ENCODE data around the gene PITPNM2. TPM values are rescaled to one million over a fixed set of nuclear protein-coding genes. Genes with fewer than 3 reads are reported as not detected.

PITPNM2 gene
- total RNA-seq, 1 donor from 2014 or later, result 16.5 TPM

Other genes with a start within 250 kb of the PITPNM2 start
- 3.0 and 6.5 TPM in 2 replicates for gene ABCB9, start 184.6 kb downstream of the PITPNM2 start, total RNA-seq
- 9.9 and 12.7 TPM in 2 replicates for gene OGFOD2, start 175.8 kb downstream of the PITPNM2 start, total RNA-seq
- gene ARL6IP4, start 170.4 kb downstream of the PITPNM2 start, total RNA-seq, result 119 and 198 TPM in 2 replicates
- gene MPHOSPH9, start 82.1 kb upstream of the PITPNM2 start, total RNA-seq, result 39.4 and 64.2 TPM in 2 replicates
- 14.9 and 18.8 TPM in 2 replicates for gene MTRFR, start 82.3 kb upstream of the PITPNM2 start, total RNA-seq
- 84.1 and 123 TPM in 2 replicates for gene CDK2AP1, start 120.8 kb upstream of the PITPNM2 start, total RNA-seq
- 21.7 and 49.5 TPM in 2 replicates for gene SBNO1, start 213.8 kb upstream of the PITPNM2 start, total RNA-seq
- 37.2 and 38.6 TPM in 2 replicates for gene KMT5A, start 233.0 kb upstream of the PITPNM2 start, total RNA-seq